Measurements from ENCODE around the gene FMNL2.

DNA sequence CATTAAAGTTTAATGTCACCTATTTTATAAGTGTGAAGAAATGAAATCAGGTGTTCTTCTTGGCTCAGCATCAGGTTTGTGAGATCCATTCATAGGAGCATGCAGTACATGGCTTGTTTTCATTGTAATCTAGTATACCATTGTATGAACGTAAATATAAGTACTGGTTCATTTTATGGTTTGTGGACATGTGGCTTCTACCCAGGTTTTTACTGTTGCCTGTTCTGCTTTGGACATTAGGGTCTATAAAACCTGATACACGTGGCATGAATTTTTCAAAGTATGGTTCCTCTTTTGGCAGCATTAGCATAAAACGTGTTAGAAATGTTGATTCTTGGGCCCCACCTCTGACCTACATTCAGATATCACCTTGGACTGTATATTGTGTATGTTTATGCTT is 206.7 kb downstream of the FMNL2 start:
- TF ChIP-seq ZNF274 (IDR thresholded peaks at IDR 0.05; ENCODE audit: low read depth, low read length): no peak
- TF ChIP-seq, protein P1, sequence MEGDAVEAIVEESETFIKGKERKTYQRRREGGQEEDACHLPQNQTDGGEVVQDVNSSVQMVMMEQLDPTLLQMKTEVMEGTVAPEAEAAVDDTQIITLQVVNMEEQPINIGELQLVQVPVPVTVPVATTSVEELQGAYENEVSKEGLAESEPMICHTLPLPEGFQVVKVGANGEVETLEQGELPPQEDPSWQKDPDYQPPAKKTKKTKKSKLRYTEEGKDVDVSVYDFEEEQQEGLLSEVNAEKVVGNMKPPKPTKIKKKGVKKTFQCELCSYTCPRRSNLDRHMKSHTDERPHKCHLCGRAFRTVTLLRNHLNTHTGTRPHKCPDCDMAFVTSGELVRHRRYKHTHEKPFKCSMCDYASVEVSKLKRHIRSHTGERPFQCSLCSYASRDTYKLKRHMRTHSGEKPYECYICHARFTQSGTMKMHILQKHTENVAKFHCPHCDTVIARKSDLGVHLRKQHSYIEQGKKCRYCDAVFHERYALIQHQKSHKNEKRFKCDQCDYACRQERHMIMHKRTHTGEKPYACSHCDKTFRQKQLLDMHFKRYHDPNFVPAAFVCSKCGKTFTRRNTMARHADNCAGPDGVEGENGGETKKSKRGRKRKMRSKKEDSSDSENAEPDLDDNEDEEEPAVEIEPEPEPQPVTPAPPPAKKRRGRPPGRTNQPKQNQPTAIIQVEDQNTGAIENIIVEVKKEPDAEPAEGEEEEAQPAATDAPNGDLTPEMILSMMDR (IDR thresholded peaks at IDR 0.05 in 2 of 3, conservative IDR thresholded peaks at IDR 0.05 in 1 of 3; ENCODE audit: borderline replicate concordance in 1 of 3, insufficient read depth in 1 of 3, low read depth in 2 of 3, low read length in 2 of 3): no peak
- TF ChIP-seq, protein P2, sequence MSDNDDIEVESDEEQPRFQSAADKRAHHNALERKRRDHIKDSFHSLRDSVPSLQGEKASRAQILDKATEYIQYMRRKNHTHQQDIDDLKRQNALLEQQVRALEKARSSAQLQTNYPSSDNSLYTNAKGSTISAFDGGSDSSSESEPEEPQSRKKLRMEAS (IDR thresholded peaks at IDR 0.05): no peak
- TF ChIP-seq REST (IDR thresholded peaks at IDR 0.05; ENCODE audit: low read depth): no peak
- TF ChIP-seq EZH2 (IDR thresholded peaks at IDR 0.05): no peak
- no peak for TF ChIP-seq POLR2A (IDR thresholded peaks at IDR 0.05; ENCODE audit: borderline replicate concordance, extremely low read depth, insufficient read depth, insufficient read length)
- no peak for TF ChIP-seq JUND (IDR thresholded peaks at IDR 0.05)
- no peak for TF ChIP-seq CEBPB (IDR thresholded peaks at IDR 0.05; ENCODE audit: low read depth)
- TF ChIP-seq, protein P3, sequence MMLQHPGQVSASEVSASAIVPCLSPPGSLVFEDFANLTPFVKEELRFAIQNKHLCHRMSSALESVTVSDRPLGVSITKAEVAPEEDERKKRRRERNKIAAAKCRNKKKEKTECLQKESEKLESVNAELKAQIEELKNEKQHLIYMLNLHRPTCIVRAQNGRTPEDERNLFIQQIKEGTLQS (IDR thresholded peaks at IDR 0.05): no peak
- no peak for TF ChIP-seq POLR2AphosphoS5 (IDR thresholded peaks at IDR 0.05; ENCODE audit: low read depth, low read length)
- TF ChIP-seq YY1 (IDR thresholded peaks at IDR 0.05; ENCODE audit: extremely low read depth, insufficient replicate concordance, low read depth, low read length): no peak
- no peak for TF ChIP-seq ZFX (IDR thresholded peaks at IDR 0.05)
- TF ChIP-seq EZH2phosphoT487 (IDR thresholded peaks at IDR 0.05; ENCODE audit: borderline replicate concordance): no peak

Measured in HCT116 (cell line).